Upper lobe of left lung (tissue), 6 donors: ENCODE data around the gene METTL14. TPM values are rescaled to one million over a fixed set of nuclear protein-coding genes. Genes with fewer than 3 reads are reported as not detected.
A peak's percentile ranks its signal among the peaks of the same experiment; 100 is the strongest.

Experiments used
- ATAC-seq, 2 donors: fragments of 200-7000 bp; cut with Tn5 transposase; one replicate each; pipeline ENCODE4 v1.9.1; 2022; ENCODE audit warnings: mild to moderate bottlenecking in 2 of 2, moderate library complexity in 2 of 2; ENCODE audit not compliant: low FRiP score in 2 of 2
- DNase-seq, 2 donors: peaks; one replicate each; pipeline ENCODE4 v3.0.0-alpha.2; 2019 to 2020
- H3K27ac ChIP-seq, 4 donors: fragments of 200-600 bp; sonication (generic); one replicate each; pipeline ENCODE4 v1.5.1; 2016 to 2019
- H3K27me3 ChIP-seq, 4 donors: fragments of 200-600 bp; sonication (generic); one replicate each; pipeline ENCODE4 v1.5.1; 2017 to 2019
- H3K36me3 ChIP-seq, 4 donors: fragments of 200-600 bp; sonication (generic); one replicate each; pipeline ENCODE4 v1.5.1; 2016 to 2019
- H3K4me1 ChIP-seq, 4 donors: fragments of 200-600 bp; sonication (generic); one replicate each; pipeline ENCODE4 v1.5.1; 2018 to 2019
- H3K4me3 ChIP-seq, 4 donors: fragments of 200-600 bp; sonication (generic); one replicate each; pipeline ENCODE4 v1.5.1; 2017 to 2019; ENCODE audit warnings: mild to moderate bottlenecking in 2 of 4, moderate library complexity in 1 of 4
- H3K9me3 ChIP-seq, 4 donors: fragments of 200-600 bp; sonication (generic); one replicate each; pipeline ENCODE4 v1.5.1; 2018 to 2019
- EP300 ChIP-seq, 4 donors: sonication (generic); formaldehyde crosslinking; IDR thresholded peaks; one replicate each; pipeline ENCODE4 v1.5.1; 2017; ENCODE audit warnings: antibody characterized with exemption in 4 of 4, control low read depth in 2 of 4
- POLR2A ChIP-seq, 4 donors: fragments of 450-650 bp; IDR thresholded peaks; one replicate each; pipeline ENCODE4 v1.5.1; 2016 to 2017; ENCODE audit warnings: antibody characterized with exemption in 4 of 4, mild to moderate bottlenecking in 2 of 4
- POLR2AphosphoS5 ChIP-seq, 2 donors: sonication (generic); formaldehyde crosslinking; IDR thresholded peaks; one replicate each; pipeline ENCODE4 v1.5.1; 2017; ENCODE audit warnings: antibody characterized with exemption in 2 of 2
- WGBS, 2 donors: methylation state at CpG; one replicate each; pipeline ENCODE4 v1.1.5; 2017 to 2018; 5-methylcytosine and 5-hydroxymethylcytosine counted together
- total RNA-seq, 6 donors: library from RNA; depleted of rRNA in 4 of 6; stranded (reverse); fragments of >200 nt in 4 of 6; gene quantifications; one replicate each; pipeline versions ENCODE4 v1.1.0 to v1.2.1, GENCODE V29; 2016 to 2021
- TF ChIP-seq, protein P1 (sequence below), 6 experiments: fragments of 450-650 bp in 4 of 6; fragments of 200-600 bp in 2 of 6; sonication (generic) in 2 of 6; IDR thresholded peaks; one replicate each; pipeline ENCODE4 v1.5.1; 2016 to 2019; ENCODE audit warnings: antibody characterized with exemption in 6 of 6
- donor health status: DM: no; HTN: no; CAD: no; lungs with moderate emphysema.
- donor health status: DM: no; HTN: yes; CAD: no; lungs with severe emphysema.

The METTL14 gene
- total RNA-seq, 6 donors from 2014 or later = 24.7 to 58.7 (median 38.3) TPM

DNA sequence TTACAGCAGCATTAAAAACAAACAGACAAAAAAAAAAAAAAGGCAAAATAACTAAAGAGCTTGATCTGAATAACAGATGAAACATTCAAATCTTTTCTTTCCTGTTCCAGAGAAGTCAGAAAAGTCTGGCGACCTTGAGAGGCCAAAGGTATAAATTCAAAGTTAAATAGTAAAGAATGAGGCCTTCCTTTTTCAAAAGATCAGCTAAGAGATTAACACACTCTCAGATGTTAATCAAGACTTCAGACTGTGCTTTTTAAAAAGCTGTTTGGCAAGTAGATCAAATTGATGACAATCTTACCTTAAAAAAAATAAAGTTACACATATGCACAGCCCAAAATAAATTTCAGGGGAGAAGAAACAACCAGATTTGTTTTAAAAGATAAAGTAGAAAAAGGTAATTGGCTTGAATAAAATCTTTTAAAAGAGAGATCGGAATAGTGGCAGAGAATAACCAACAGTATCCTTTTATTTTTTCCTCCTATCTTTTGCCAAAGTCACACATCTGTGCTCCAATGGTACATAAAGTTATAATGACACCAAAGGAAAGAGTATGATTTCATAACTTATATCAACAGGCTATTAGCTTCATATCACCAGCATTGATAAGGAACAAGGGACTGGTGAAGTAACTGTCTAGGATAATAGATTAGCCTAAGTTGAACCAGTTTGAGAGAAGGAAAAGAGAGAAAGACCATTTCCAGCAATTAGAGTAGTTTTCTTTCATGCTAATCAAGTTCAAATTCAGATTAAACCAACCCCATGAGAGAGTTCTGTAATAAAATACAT, 70.4 kb downstream of the METTL14 start:
- Histone ChIP-seq H3K36me3 (peaks cover 4 to 48% (median 19%) of the 10 kb centered on the region in 4 donors), H3K9me3 (no peaks in the 10 kb centered on the region), H3K27ac (no peak overlapping the region), H3K27me3 (no peaks in the 10 kb centered on the region), H3K4me1 (no peaks in the 10 kb centered on the region), H3K4me3 (no peak overlapping the region)
- ATAC-seq (no peak), DNase-seq (no peak)
- TF ChIP-seq POLR2A (IDR thresholded peaks at IDR 0.05) = no peak
- no peak for TF ChIP-seq EP300 (IDR thresholded peaks at IDR 0.05)
- TF ChIP-seq, protein P1, sequence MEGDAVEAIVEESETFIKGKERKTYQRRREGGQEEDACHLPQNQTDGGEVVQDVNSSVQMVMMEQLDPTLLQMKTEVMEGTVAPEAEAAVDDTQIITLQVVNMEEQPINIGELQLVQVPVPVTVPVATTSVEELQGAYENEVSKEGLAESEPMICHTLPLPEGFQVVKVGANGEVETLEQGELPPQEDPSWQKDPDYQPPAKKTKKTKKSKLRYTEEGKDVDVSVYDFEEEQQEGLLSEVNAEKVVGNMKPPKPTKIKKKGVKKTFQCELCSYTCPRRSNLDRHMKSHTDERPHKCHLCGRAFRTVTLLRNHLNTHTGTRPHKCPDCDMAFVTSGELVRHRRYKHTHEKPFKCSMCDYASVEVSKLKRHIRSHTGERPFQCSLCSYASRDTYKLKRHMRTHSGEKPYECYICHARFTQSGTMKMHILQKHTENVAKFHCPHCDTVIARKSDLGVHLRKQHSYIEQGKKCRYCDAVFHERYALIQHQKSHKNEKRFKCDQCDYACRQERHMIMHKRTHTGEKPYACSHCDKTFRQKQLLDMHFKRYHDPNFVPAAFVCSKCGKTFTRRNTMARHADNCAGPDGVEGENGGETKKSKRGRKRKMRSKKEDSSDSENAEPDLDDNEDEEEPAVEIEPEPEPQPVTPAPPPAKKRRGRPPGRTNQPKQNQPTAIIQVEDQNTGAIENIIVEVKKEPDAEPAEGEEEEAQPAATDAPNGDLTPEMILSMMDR (IDR thresholded peaks at IDR 0.05) = no peak
- no peak for TF ChIP-seq POLR2AphosphoS5 (IDR thresholded peaks at IDR 0.05)
- WGBS, 2 donors = 74 to 80% methylated on average over 2 of the region's 2 CpGs

DNA sequence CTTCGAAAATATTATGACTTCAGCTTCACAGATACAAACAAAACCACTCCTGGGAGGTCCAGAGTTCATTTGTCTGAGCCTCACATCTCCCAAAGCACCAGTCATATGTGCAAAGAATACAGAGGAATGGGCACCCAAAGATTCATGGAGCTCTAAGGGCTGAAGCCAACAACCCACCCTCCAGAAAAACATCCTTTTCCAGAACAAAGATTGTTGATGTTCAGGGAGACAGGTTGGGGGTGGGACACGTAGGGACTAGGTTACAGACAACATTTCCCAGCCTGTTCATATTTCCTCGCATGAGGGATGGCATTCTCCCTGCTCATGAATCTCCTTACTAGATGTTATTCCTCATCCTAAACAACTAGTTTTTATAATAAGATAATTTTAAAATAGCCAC, 71.2 kb downstream of the METTL14 start:
- WGBS, 2 donors = 83 to 89% methylated on average over 3 of the region's 3 CpGs
- DNase-seq (no peak), ATAC-seq (no peak)
- Histone ChIP-seq H3K27me3 (no peaks in the 10 kb centered on the region), H3K27ac (no peak overlapping the region), H3K9me3 (no peaks in the 10 kb centered on the region), H3K4me3 (no peak overlapping the region), H3K36me3 (peaks cover under 1 to 40% (median 13%) of the 10 kb centered on the region in 4 donors), H3K4me1 (no peaks in the 10 kb centered on the region)
- no peak for TF ChIP-seq POLR2AphosphoS5 (IDR thresholded peaks at IDR 0.05)

DNA sequence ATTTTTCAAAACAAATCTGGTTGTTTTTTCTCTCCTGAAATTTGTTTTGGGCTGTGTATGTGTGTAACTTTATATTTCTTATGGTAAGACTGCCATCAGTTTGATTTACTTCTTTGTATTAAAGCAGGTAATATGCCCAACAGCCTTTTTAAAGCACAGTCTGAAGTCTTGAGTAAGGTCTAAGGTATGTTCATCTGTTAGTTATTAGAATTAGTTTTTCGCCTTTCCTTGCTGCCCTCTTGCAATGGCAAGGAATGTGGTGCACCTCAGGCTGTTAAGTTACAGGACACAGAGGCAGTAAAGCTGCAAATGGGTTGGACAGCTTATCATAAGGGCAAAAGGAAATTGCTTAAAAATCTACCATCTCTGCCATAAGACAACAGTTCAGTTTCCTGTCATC, 71.8 kb downstream of the METTL14 start:
- no peaks in the 10 kb centered on the region for H3K27me3 ChIP-seq
- H3K4me3 ChIP-seq = no peak overlapping the region
- H3K36me3 ChIP-seq = peaks cover 0 to 39% (median 9%) of the 10 kb centered on the region in 4 donors
- DNase-seq (no peak), ATAC-seq (no peak)
- no peak overlapping the region for H3K27ac ChIP-seq
- no peak for TF ChIP-seq POLR2AphosphoS5 (IDR thresholded peaks at IDR 0.05)
- TF ChIP-seq, protein P1 (IDR thresholded peaks at IDR 0.05) = no peak
- TF ChIP-seq POLR2A (IDR thresholded peaks at IDR 0.05) = no peak
- TF ChIP-seq EP300 (IDR thresholded peaks at IDR 0.05) = no peak
- 88 to 100% methylated on average over 1 of the region's 1 CpG for WGBS, 2 donors
- H3K9me3 ChIP-seq = no peaks in the 10 kb centered on the region
- H3K4me1 ChIP-seq = peaks cover 0 to 2% (median 0%) of the 10 kb centered on the region in 4 donors

DNA sequence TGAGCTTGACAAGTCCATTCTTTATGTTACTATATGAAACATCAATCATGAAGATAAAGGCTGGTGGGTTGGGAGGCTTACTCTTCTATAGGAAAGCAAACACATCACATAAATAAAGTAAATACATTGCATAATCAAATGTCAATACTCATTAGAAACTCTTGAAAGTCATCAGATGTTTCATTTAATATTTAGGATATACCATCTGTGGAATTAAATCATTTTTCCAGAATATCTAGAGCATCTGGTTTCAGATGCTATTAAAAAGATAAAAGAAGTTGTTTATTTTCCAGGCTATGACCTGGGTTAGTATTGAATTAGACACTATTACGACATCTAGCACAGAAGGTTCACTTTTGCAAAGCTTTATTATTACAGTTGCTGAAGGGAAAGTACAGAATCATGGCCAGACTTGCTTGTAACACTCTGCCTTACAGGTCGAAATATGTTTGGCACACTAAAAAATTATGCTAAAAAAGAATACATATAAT, 72.6 kb downstream of the METTL14 start:
- no peaks in the 10 kb centered on the region for H3K9me3 ChIP-seq
- H3K27me3 ChIP-seq = no peaks in the 10 kb centered on the region
- H3K4me1 ChIP-seq = peaks cover 0 to 3% (median 0%) of the 10 kb centered on the region in 4 donors
- H3K4me3 ChIP-seq = no peak overlapping the region
- H3K36me3 ChIP-seq = peaks cover 0 to 35% (median 7%) of the 10 kb centered on the region in 4 donors
- no peak for TF ChIP-seq POLR2A (IDR thresholded peaks at IDR 0.05)
- no peak for TF ChIP-seq EP300 (IDR thresholded peaks at IDR 0.05)
- no peak for TF ChIP-seq POLR2AphosphoS5 (IDR thresholded peaks at IDR 0.05)
- TF ChIP-seq, protein P1 (IDR thresholded peaks at IDR 0.05) = no peak
- H3K27ac ChIP-seq = no peak overlapping the region
- WGBS, 2 donors = 80 to 82% methylated on average over 2 of the region's 2 CpGs
- DNase-seq (no peak), ATAC-seq (peak in 1 of 2 donors; percentile 64)

DNA sequence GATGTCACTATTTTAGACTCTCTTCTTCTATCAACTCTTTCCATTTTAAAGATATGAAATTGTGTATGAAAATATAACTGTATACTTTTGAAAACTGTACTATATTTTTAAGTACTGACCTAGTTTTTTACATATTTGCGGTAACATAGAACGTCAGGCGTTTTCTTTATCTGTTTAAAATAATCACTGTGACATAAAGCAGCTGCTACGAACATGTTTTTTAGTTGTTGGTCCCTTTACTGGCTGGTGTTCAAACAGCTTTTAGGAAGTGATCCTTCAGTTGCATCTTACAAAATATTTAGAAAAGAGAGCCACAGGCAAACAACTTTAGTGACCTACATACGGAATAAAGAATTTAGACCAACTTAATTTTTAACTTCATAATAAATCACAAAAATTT, 73.1 kb downstream of the METTL14 start:
- no peak overlapping the region for H3K27ac ChIP-seq
- no peak for DNase-seq
- H3K4me3 ChIP-seq = no peak overlapping the region
- peaks cover 0 to 35% (median 7%) of the 10 kb centered on the region in 4 donors for H3K36me3 ChIP-seq
- H3K27me3 ChIP-seq = no peaks in the 10 kb centered on the region
- H3K9me3 ChIP-seq = no peaks in the 10 kb centered on the region
- WGBS, 2 donors = 69 to 84% methylated on average over 5 of the region's 5 CpGs
- no peak for TF ChIP-seq POLR2AphosphoS5 (IDR thresholded peaks at IDR 0.05)
- TF ChIP-seq, protein P1 (IDR thresholded peaks at IDR 0.05) = no peak
- no peak for TF ChIP-seq EP300 (IDR thresholded peaks at IDR 0.05)
- TF ChIP-seq POLR2A (IDR thresholded peaks at IDR 0.05) = no peak
- H3K4me1 ChIP-seq = peaks cover 0 to 3% (median 0%) of the 10 kb centered on the region in 4 donors
- ATAC-seq = no peak
